ENCODE measurements around the gene FAM234A.
"Not testable (repeated sequence)": the region's sequence is repeated elsewhere in the genome, so short reads cannot be mapped to it uniquely, and the experiment has no call there.

FAM234A gene

GRCh38 chr16:230949-231348 lies 3.7 kb upstream of the FAM234A start:
- no peak for DNase-seq (ENCODE audit: low read depth)

GRCh38 chr16:239948-240277 lies 5.3 kb downstream of the FAM234A start:
- DNase-seq (ENCODE audit: low read depth), result no peak

- no peak for DNase-seq (ENCODE audit: low read depth)
These were observed 5.9 kb downstream of the FAM234A start for GRCh38 chr16:240559-240958.

- DNase-seq (ENCODE audit: low read depth), result no peak
These were observed 7.7 kb downstream of the FAM234A start for GRCh38 chr16:242281-242680.

GRCh38 chr16:243348-243747 lies 8.7 kb downstream of the FAM234A start:
- DNase-seq (ENCODE audit: low read depth), result no peak

- no peak for DNase-seq (ENCODE audit: low read depth)
These were observed 10.5 kb downstream of the FAM234A start for GRCh38 chr16:245105-245504.

GRCh38 chr16:247027-247426 lies 12.4 kb downstream of the FAM234A start:
- no peak for DNase-seq (ENCODE audit: low read depth)

- no peak for DNase-seq (ENCODE audit: low read depth)
These were observed 14.8 kb downstream of the FAM234A start for GRCh38 chr16:249431-249830.

GRCh38 chr16:252366-253337 lies 18.0 kb downstream of the FAM234A start:
- no peak for DNase-seq (ENCODE audit: low read depth)

GRCh38 chr16:253833-254232 lies 19.2 kb downstream of the FAM234A start:
- no peak for DNase-seq (ENCODE audit: low read depth)

GRCh38 chr16:254461-254860 lies 19.8 kb downstream of the FAM234A start:
- no peak for DNase-seq (ENCODE audit: low read depth)

GRCh38 chr16:255183-255582 lies 20.6 kb downstream of the FAM234A start:
- DNase-seq (ENCODE audit: low read depth), result no peak

GRCh38 chr16:258091-258490 lies 23.5 kb downstream of the FAM234A start:
- not testable (repeated sequence) for DNase-seq (ENCODE audit: low read depth)

- DNase-seq (ENCODE audit: low read depth), result no peak
These were observed 24.6 kb downstream of the FAM234A start for GRCh38 chr16:259226-259625.

GRCh38 chr16:259814-260253 lies 25.2 kb downstream of the FAM234A start:
- DNase-seq (ENCODE audit: low read depth), result no peak

GRCh38 chr16:260326-260725 lies 25.7 kb downstream of the FAM234A start:
- no peak for DNase-seq (ENCODE audit: low read depth)

GRCh38 chr16:261031-261691 lies 26.5 kb downstream of the FAM234A start:
- no peak for DNase-seq (ENCODE audit: low read depth)

- DNase-seq (ENCODE audit: low read depth), result no peak
These were observed 27.6 kb downstream of the FAM234A start for GRCh38 chr16:262121-262745.

- DNase-seq (ENCODE audit: low read depth), result no peak
These were observed 28.7 kb downstream of the FAM234A start for GRCh38 chr16:263182-263774.

- DNase-seq (ENCODE audit: low read depth), result no peak
These were observed 29.3 kb downstream of the FAM234A start for GRCh38 chr16:263944-264343.

- DNase-seq (ENCODE audit: low read depth), result no peak
These were observed 29.9 kb downstream of the FAM234A start for GRCh38 chr16:264440-264951.

GRCh38 chr16:265002-265529 lies 30.4 kb downstream of the FAM234A start:
- no peak for DNase-seq (ENCODE audit: low read depth)
